ENCODE results near the gene IFT81.

Gene IFT81

DNA sequence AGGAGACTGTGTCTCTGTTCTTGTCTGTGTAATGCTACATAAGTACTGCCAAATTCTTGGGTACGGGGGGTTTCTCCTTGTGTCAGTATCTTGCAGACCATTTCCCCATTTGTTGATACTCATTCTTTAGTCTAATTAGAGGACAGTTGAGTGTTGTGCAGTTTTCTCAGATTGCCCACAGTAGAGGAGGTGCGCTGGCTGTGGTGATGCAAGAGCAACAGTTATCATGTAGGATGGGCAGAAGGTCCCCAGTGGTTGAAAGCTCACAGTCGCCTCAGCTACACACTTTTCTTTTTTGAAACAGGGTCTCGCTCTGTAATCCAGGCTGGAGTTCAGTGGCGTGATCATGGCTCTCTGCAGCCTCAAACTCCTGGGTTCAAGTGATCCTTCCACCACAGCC lies 119.1 kb downstream of the IFT81 start:
- no peak overlapping the region for H3K27ac ChIP-seq
- no peaks in the 10 kb centered on the region for H3K4me1 ChIP-seq (ENCODE audit: control insufficient read depth in 1 of 2, insufficient read depth in 1 of 2, low read depth in 1 of 2, low read length in 1 of 2)
- TF ChIP-seq, protein P1, sequence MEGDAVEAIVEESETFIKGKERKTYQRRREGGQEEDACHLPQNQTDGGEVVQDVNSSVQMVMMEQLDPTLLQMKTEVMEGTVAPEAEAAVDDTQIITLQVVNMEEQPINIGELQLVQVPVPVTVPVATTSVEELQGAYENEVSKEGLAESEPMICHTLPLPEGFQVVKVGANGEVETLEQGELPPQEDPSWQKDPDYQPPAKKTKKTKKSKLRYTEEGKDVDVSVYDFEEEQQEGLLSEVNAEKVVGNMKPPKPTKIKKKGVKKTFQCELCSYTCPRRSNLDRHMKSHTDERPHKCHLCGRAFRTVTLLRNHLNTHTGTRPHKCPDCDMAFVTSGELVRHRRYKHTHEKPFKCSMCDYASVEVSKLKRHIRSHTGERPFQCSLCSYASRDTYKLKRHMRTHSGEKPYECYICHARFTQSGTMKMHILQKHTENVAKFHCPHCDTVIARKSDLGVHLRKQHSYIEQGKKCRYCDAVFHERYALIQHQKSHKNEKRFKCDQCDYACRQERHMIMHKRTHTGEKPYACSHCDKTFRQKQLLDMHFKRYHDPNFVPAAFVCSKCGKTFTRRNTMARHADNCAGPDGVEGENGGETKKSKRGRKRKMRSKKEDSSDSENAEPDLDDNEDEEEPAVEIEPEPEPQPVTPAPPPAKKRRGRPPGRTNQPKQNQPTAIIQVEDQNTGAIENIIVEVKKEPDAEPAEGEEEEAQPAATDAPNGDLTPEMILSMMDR (IDR thresholded peaks at IDR 0.05) = no peak

DNA sequence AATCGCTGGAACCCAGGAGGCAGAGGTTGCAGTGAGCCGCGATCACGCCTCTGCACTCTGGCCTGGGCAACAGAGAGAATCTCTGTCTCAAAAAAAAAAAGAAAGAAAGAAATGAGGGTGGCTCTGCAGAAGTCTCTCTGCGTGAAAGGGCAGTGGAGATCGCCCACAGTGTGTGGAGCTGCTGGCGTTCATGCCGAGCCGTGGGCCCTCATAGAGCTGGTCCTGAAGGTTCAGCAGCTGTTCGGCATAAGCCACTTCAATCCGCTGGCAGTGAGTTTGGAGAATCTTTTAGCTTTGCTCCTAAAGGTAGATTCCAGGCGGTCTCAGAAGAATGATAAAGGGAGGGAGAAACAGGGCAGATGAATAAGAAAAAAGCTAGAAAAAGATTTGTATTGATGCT lies 120.2 kb downstream of the IFT81 start:
- Histone ChIP-seq H3K27me3 (peaks cover 3% of the 10 kb centered on the region), H3K27ac (no peak overlapping the region), H3K4me3 (ENCODE audit: low read depth in 1 of 2, low read length in 1 of 2) (no peak overlapping the region), H3K4me1 (ENCODE audit: control insufficient read depth in 1 of 2, insufficient read depth in 1 of 2, low read depth in 1 of 2, low read length in 1 of 2) (no peaks in the 10 kb centered on the region), H3K9me3 (no peaks in the 10 kb centered on the region), H3K36me3 (no peaks in the 10 kb centered on the region)
- TF ChIP-seq, protein P1 (IDR thresholded peaks at IDR 0.05) = no peak

More for the DNA sequence above, 119.1 kb downstream of the IFT81 start:
- Histone ChIP-seq H3K27me3 (no peaks in the 10 kb centered on the region), H3K4me3 (ENCODE audit: low read depth in 1 of 2, low read length in 1 of 2) (no peak overlapping the region), H3K9me3 (no peaks in the 10 kb centered on the region), H3K36me3 (no peaks in the 10 kb centered on the region)

DNA sequence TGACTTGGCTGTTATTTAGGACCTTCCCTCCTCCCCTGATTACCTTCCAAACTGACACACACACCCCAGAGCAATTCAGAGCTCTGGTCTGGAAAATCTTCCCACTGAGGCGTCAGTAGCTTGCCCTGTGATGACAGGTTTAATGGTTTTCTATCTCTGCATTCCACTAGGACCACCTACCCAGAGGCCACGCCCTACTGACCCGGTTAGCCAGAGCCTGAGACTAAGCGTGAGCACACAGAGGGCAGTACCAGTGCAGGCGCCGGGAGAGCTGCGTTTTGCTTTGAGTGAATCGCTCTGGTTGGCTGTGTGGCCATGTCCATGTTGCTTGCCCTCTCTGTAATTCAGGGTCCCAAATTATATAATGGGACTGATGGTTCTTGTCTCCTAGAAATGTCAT lies 120.7 kb downstream of the IFT81 start:
- Histone ChIP-seq H3K9me3 (no peaks in the 10 kb centered on the region), H3K27ac (no peak overlapping the region), H3K4me1 (ENCODE audit: control insufficient read depth in 1 of 2, insufficient read depth in 1 of 2, low read depth in 1 of 2, low read length in 1 of 2) (no peaks in the 10 kb centered on the region), H3K27me3 (peaks cover 8% of the 10 kb centered on the region), H3K36me3 (no peaks in the 10 kb centered on the region), H3K4me3 (ENCODE audit: low read depth in 1 of 2, low read length in 1 of 2) (no peak overlapping the region)
- TF ChIP-seq, protein P1 (IDR thresholded peaks at IDR 0.05) = no peak

DNA sequence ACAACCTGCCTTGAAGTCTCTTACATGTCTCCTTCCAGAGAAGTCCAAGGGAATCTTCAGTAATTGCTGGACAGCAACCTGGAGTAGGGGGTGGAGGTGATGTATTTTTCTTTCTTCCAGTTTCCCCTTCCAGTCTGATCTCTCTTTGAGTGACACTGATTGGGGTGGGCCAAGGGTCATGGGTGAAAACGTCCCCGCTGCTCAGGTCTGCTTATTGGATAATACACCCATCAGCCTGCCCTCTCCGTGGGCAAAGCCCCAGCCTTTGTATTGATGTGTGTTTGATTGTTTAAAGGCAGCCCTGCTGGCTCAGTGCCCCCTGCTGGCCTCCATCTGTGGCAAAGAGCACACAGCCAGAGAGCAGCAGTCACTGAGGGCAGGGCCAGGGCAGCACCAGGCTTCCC lies 121.2 kb downstream of the IFT81 start:
- TF ChIP-seq, protein P1 (IDR thresholded peaks at IDR 0.05) = no peak
- H3K4me1 ChIP-seq (ENCODE audit: control insufficient read depth in 1 of 2, insufficient read depth in 1 of 2, low read depth in 1 of 2, low read length in 1 of 2) = no peaks in the 10 kb centered on the region
- no peak overlapping the region for H3K4me3 ChIP-seq (ENCODE audit: low read depth in 1 of 2, low read length in 1 of 2)
- no peak overlapping the region for H3K27ac ChIP-seq
- no peaks in the 10 kb centered on the region for H3K9me3 ChIP-seq
- no peaks in the 10 kb centered on the region for H3K36me3 ChIP-seq
- peaks cover 13% of the 10 kb centered on the region for H3K27me3 ChIP-seq

DNA sequence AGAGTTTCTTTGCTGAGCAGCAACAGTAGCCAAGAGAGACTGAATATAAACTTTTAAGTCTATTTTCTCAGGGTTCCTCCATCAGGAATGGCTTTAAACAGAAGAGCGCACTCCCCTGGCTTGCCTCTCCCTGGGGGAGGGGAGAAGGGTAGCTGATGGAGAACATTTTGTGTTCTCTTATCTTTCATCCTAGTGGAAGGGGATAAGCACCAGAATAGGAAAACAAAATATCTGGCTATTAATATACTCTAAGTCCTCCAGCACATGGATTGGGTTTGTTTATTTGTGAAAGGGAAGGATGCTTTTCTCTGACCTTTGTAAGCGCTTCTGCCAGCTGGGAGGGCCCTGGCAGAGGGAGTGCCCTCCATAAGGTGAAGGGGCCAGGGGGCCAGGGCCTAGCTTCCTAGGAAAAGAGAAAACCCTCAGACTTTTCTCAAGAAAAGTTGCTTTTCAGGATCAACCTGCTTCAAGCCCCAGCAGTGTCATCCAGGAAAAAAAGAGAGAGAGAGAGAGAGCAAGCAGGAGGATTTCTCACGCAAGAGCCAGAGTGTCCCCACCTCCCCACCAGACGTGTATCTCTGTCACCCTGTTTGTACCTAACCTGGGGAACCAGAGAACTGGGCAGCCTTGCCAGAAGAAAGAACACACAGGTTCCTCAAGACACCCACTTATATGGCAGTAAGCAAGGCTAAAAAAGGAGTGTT lies 122.6 kb downstream of the IFT81 start:
- TF ChIP-seq, protein P1 (IDR thresholded peaks at IDR 0.05) = no peak
- H3K9me3 ChIP-seq = no peaks in the 10 kb centered on the region
- H3K36me3 ChIP-seq = no peaks in the 10 kb centered on the region
- H3K27me3 ChIP-seq = peaks cover 24% of the 10 kb centered on the region
- H3K27ac ChIP-seq = no peak overlapping the region
- no peaks in the 10 kb centered on the region for H3K4me1 ChIP-seq (ENCODE audit: control insufficient read depth in 1 of 2, insufficient read depth in 1 of 2, low read depth in 1 of 2, low read length in 1 of 2)
- no peak overlapping the region for H3K4me3 ChIP-seq (ENCODE audit: low read depth in 1 of 2, low read length in 1 of 2)

Data from neutrophil (primary cell).